Trophoblast cell (in vitro differentiated cells and primary cell): ENCODE data around the gene CNOT1.
"Not testable (repeated sequence)": the region's sequence is repeated elsewhere in the genome, so short reads cannot be mapped to it uniquely, and the experiment has no call there.

Experiments used
- DNase-seq, 2 donors: peaks; one replicate each; pipeline ENCODE4 v3.0.0-alpha.2; 2016
- H2AFZ ChIP-seq: 2 replicates; pipeline ENCODE4 v1.6.1; 2013; ENCODE audit warnings: low read length, moderate library complexity, mild to moderate bottlenecking; ENCODE audit not compliant: insufficient read depth, poor library complexity
- H2AK5ac ChIP-seq: 2 replicates; pipeline ENCODE4 v1.6.1; 2013; ENCODE audit warnings: mild to moderate bottlenecking, low read length
- H2BK120ac ChIP-seq: 2 replicates; pipeline ENCODE4 v1.6.1; 2013; ENCODE audit warnings: low read length, mild to moderate bottlenecking, moderate library complexity; ENCODE audit not compliant: insufficient read depth, poor library complexity
- H2BK12ac ChIP-seq: 2 replicates; pipeline ENCODE4 v1.6.1; 2013; ENCODE audit warnings: mild to moderate bottlenecking, low read length, moderate library complexity
- H2BK5ac ChIP-seq: 2 replicates; pipeline ENCODE4 v1.6.1; 2013; ENCODE audit warnings: low read length, low read depth, moderate library complexity, mild to moderate bottlenecking; ENCODE audit not compliant: poor library complexity
- H3K14ac ChIP-seq: 2 replicates; pipeline ENCODE4 v1.6.1; 2013; ENCODE audit warnings: mild to moderate bottlenecking, low read length
- H3K18ac ChIP-seq: 2 replicates; pipeline ENCODE4 v1.6.1; 2013; ENCODE audit warnings: mild to moderate bottlenecking, low read length
- H3K23ac ChIP-seq: 2 replicates; pipeline ENCODE4 v1.6.1; 2013; ENCODE audit warnings: low read length
- H3K27ac ChIP-seq: 2 replicates; pipeline ENCODE4 v1.5.1; 2013; ENCODE audit warnings: low read depth, mild to moderate bottlenecking, inconsistent platforms, low read length, moderate library complexity
- H3K27me3 ChIP-seq: 2 replicates; pipeline ENCODE4 v1.6.1; 2013; ENCODE audit warnings: inconsistent platforms, mild to moderate bottlenecking, low read length, moderate library complexity; ENCODE audit not compliant: insufficient read depth
- H3K36me3 ChIP-seq, 2 experiments: 1 replicate in 1 of 2; 2 replicates in 1 of 2; pipeline ENCODE4 v1.6.1; 2013; ENCODE audit warnings: low read length in 2 of 2, mild to moderate bottlenecking in 2 of 2, moderate library complexity in 1 of 2; ENCODE audit not compliant: insufficient read depth in 2 of 2, control insufficient read depth in 1 of 2
- H3K4ac ChIP-seq: 2 replicates; pipeline ENCODE4 v1.6.1; 2013; ENCODE audit warnings: low read depth, mild to moderate bottlenecking, low read length, moderate library complexity
- H3K4me1 ChIP-seq, 2 experiments: 1 replicate in 1 of 2; 2 replicates in 1 of 2; pipeline ENCODE4 v1.6.1; 2013; ENCODE audit warnings: low read length in 2 of 2, mild to moderate bottlenecking in 2 of 2, moderate library complexity in 1 of 2; ENCODE audit not compliant: insufficient read depth in 2 of 2, control insufficient read depth in 1 of 2
- H3K4me2 ChIP-seq: 2 replicates; pipeline ENCODE4 v1.6.1; 2013; ENCODE audit warnings: inconsistent platforms, mild to moderate bottlenecking, low read length, moderate library complexity
- H3K4me3 ChIP-seq: 2 replicates; pipeline ENCODE4 v1.5.1; 2013; ENCODE audit warnings: mild to moderate bottlenecking, low read depth, low read length, inconsistent platforms
- H3K79me1 ChIP-seq: one replicate; pipeline ENCODE4 v1.6.1; 2013; ENCODE audit warnings: low read length
- H3K79me2 ChIP-seq: 2 replicates; pipeline ENCODE4 v1.6.1; 2013; ENCODE audit warnings: low read length, mild to moderate bottlenecking; ENCODE audit not compliant: control insufficient read depth, insufficient read depth, poor library complexity
- H3K9ac ChIP-seq: 2 replicates; pipeline ENCODE4 v1.6.1; 2013; ENCODE audit warnings: mild to moderate bottlenecking, low read length
- H3K9me3 ChIP-seq: 2 replicates; pipeline ENCODE4 v1.6.1; 2013; ENCODE audit warnings: low read depth, mild to moderate bottlenecking, control low read depth, inconsistent platforms, low read length; ENCODE audit not compliant: insufficient read depth
- H4K12ac ChIP-seq: 2 replicates; pipeline ENCODE4 v1.6.1; 2013; ENCODE audit warnings: low read depth, mild to moderate bottlenecking, low read length, moderate library complexity
- H4K8ac ChIP-seq: 2 replicates; pipeline ENCODE4 v1.6.1; 2013; ENCODE audit warnings: low read depth, mild to moderate bottlenecking, low read length, moderate library complexity
- H4K91ac ChIP-seq: one replicate; pipeline ENCODE4 v1.6.1; 2013; ENCODE audit warnings: low read depth, mild to moderate bottlenecking, low read length, moderate library complexity
- WGBS: extraction: QIAGEN DNeasy Blood & Tissue Kit; methylation state at CpG from one replicate; pipeline ENCODE4 v1.1.7; 2013; ENCODE audit warnings: missing lambda C conversion rate; ENCODE audit not compliant: insufficient read length, insufficient coverage; ENCODE audit errors: extremely low coverage; 5-methylcytosine and 5-hydroxymethylcytosine counted together

CNOT1 gene

GRCh38 chr16:58577141-58577540 lies 52.5 kb downstream of the CNOT1 start:
- Histone ChIP-seq H3K9me3 (no peaks in the 10 kb centered on the region), H3K18ac (no peak overlapping the region), H3K4ac (no peak overlapping the region), H3K79me2 (no peaks in the 10 kb centered on the region), H2BK12ac (no peak overlapping the region), H4K91ac (no peak overlapping the region), H3K4me3 (no peak overlapping the region), H2AK5ac (no peak overlapping the region), H3K14ac (no peak overlapping the region), H2BK120ac (no peak overlapping the region), H3K27me3 (no peaks in the 10 kb centered on the region), H3K79me1 (no peaks in the 10 kb centered on the region), H3K4me2 (no peak overlapping the region), H3K9ac (no peak overlapping the region), H3K36me3 (peaks cover 41 to 48% of the 10 kb centered on the region in 2 experiments), H4K12ac (no peak overlapping the region), H2BK5ac (no peak overlapping the region), H3K27ac (no peak overlapping the region), H3K23ac (no peak overlapping the region), H2AFZ (no peak overlapping the region), H3K4me1 (no peaks in the 10 kb centered on the region), H4K8ac (no peak overlapping the region)
- DNase-seq = no peak
- no CpG with 5 or more reads among the region's 1 CpG for WGBS

GRCh38 chr16:58574895-58575294 lies 54.7 kb downstream of the CNOT1 start:
- no peak overlapping the region for H3K4me2 ChIP-seq
- H3K23ac ChIP-seq = no peak overlapping the region
- H3K79me1 ChIP-seq = no peaks in the 10 kb centered on the region
- H3K9ac ChIP-seq = no peak overlapping the region
- no peak overlapping the region for H3K4me3 ChIP-seq
- no peak overlapping the region for H3K18ac ChIP-seq
- no peaks in the 10 kb centered on the region for H3K9me3 ChIP-seq
- no peak overlapping the region for H4K12ac ChIP-seq
- no peak overlapping the region for H3K14ac ChIP-seq
- H2AK5ac ChIP-seq = no peak overlapping the region
- H3K27me3 ChIP-seq = no peaks in the 10 kb centered on the region
- WGBS = no CpG with 5 or more reads among the region's 4 CpGs
- no peak overlapping the region for H2BK120ac ChIP-seq
- no peak overlapping the region for H3K4ac ChIP-seq
- H4K8ac ChIP-seq = no peak overlapping the region
- no peak overlapping the region for H3K27ac ChIP-seq
- no peak overlapping the region for H4K91ac ChIP-seq
- H2AFZ ChIP-seq = no peak overlapping the region
- H2BK12ac ChIP-seq = no peak overlapping the region
- DNase-seq = no peak
- no peaks in the 10 kb centered on the region for H3K4me1 ChIP-seq
- peaks cover 48 to 55% of the 10 kb centered on the region in 2 experiments for H3K36me3 ChIP-seq
- no peaks in the 10 kb centered on the region for H3K79me2 ChIP-seq
- no peak overlapping the region for H2BK5ac ChIP-seq

DNA sequence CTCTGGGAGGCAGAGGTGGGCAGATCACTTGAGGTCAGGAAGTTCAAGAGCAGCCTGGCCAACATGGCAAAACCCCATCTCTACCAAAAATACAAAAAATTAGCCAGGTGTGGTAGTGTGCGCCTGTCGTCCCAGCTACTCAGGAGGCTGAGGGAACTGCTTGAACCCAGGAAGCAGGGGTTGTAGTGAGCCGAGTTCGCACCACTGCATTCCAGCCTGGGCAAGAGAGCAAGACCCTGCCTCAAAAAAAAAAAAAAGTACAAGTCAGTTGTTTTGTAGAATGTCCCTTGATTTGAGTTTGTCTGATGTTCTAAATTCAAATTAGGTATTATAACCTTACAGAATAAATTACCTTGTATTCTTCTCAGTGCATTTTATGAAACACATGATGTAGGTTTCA lies 63.9 kb downstream of the CNOT1 start:
- not testable (repeated sequence) for H3K18ac ChIP-seq, H4K12ac ChIP-seq, H3K27ac ChIP-seq, H3K79me1 ChIP-seq, H4K91ac ChIP-seq, H3K14ac ChIP-seq, H2AFZ ChIP-seq, H2BK12ac ChIP-seq, H3K9me3 ChIP-seq, H4K8ac ChIP-seq, H3K27me3 ChIP-seq, H3K4me1 ChIP-seq, H2AK5ac ChIP-seq, H3K4me2 ChIP-seq, H3K4ac ChIP-seq, DNase-seq, H3K23ac ChIP-seq, H3K4me3 ChIP-seq, H2BK5ac ChIP-seq, H3K79me2 ChIP-seq, H2BK120ac ChIP-seq, H3K9ac ChIP-seq
- peaks cover 26 to 29% of the 10 kb centered on the region in 2 experiments for H3K36me3 ChIP-seq
- WGBS = no CpG with 5 or more reads among the region's 4 CpGs

DNA sequence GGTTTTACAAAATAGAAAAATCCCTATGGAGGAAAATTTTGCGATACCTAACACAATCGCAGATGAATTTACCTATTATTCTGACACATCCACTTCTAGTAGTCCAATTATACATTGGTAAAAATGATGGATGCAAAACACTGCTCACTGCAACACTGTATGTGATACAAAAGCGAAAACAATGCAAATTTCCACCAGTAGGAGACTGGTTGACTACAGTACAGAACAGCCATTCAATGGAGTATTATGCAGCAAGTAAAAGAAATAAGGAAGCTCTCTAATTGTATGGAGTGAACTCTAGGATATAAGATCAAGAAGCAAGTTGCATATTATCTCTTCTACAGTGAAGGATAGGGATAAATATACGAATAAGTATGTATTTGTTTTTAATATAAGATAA lies 65.9 kb downstream of the CNOT1 start:
- H3K79me1 ChIP-seq = no peaks in the 10 kb centered on the region
- H3K27ac ChIP-seq = no peak overlapping the region
- no peak overlapping the region for H3K4me3 ChIP-seq
- H2BK12ac ChIP-seq = no peak overlapping the region
- peak in 1 of 2 donors; percentile 57 for DNase-seq
- no peak overlapping the region for H2AK5ac ChIP-seq
- no peak overlapping the region for H3K4me2 ChIP-seq
- H3K79me2 ChIP-seq = no peaks in the 10 kb centered on the region
- H3K4me1 ChIP-seq = no peaks in the 10 kb centered on the region
- H3K14ac ChIP-seq = no peak overlapping the region
- peaks cover 26 to 27% of the 10 kb centered on the region in 2 experiments for H3K36me3 ChIP-seq
- H3K4ac ChIP-seq = no peak overlapping the region
- no peak overlapping the region for H3K23ac ChIP-seq
- H4K12ac ChIP-seq = no peak overlapping the region
- H3K18ac ChIP-seq = no peak overlapping the region
- H2BK120ac ChIP-seq = no peak overlapping the region
- H4K91ac ChIP-seq = no peak overlapping the region
- no peak overlapping the region for H4K8ac ChIP-seq
- H2AFZ ChIP-seq = no peak overlapping the region
- no peak overlapping the region for H2BK5ac ChIP-seq
- WGBS = no CpG with 5 or more reads among the region's 4 CpGs
- no peaks in the 10 kb centered on the region for H3K9me3 ChIP-seq
- no peaks in the 10 kb centered on the region for H3K27me3 ChIP-seq
- H3K9ac ChIP-seq = no peak overlapping the region
